ENCODE results near the gene P2RY12.

Gene P2RY12

DNA sequence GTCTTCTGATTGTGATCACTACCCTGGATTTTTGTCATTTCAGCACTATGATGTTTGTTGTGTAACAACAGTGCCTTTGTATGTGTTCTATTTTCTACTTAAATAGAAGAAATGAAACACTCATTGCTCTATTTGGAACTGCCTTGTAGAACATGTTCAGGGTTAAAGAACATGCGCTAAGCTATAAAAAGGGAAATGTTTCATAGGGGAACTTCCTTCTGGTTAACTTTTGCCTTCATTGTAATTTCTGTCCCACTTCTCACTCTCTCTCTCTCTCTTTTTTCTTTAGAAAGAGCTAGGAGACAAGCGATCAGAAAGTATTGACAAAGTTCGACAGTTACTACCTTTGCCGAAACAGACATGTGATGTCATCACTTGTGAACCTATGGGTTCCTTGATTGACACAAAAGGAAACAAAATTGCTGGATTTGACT, at the start of gene P2RY12:
TSS of gene P2RY12 (minus strand) at position 13 of the 434 bp plus-strand sequence. CDS start 45,908 bp downstream, outside the sequence.
- DNase-seq, result no peak

DNA sequence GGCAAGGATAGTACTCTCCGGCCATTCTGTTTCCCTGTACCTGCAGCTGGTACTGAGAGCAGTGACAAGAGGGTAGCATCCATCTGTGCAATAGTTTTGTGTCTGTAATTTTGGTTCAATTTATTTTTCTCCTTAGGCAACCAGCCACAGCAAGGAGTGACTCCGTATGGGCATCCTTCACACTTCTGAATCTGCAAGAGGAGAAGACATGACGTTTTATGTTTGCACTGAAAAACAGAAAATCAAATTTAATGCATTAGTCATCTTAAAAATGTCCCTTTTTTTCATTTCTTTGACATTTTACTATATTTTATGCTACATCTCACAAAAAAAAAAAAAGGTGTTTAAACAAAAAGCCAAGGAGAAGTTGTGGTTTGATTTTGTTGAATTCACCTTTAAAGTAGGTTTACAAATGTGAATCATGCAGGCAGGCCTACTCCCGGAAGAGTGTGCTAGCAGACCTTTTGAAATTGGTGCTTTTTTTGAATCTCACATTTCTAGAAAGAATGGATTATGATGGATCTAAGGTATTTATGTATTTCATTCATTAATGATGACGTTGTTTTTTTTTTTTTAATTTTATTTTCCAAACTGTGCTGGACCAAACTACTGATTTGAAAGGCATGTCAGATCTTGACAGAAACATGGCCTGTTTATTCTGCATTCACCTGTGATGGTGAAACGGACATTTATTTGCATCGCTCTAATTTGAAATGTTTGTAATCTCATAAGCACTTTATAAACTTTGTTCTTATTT, 48.2 kb upstream of the P2RY12 start:
- DNase-seq, result no peak

DNA sequence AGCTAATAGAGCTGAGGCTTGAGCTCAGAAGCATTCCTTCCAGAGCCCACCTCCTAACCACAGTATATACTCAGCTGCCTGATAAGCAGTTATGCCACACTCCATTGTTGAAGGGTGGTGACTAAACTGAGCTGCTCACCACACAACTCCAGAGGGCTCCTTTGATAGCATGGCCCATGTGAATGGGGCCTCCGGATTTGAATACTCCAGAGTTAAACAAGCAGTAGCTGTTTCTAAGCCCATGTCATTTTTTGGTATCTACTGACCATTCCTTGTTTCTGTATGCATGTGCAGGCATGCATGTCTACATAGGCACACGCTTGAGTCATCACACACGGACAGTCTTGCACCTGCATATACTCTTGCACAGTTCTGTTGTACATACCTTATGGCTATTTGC, 47.4 kb upstream of the P2RY12 start:
- DNase-seq, result peak; percentile 28

GRCh38 chr3:151430821-151431484, 46.4 kb upstream of the P2RY12 start:
- DNase-seq, result no peak

- DNase-seq, result no peak
Observed at GRCh38 chr3:151428386-151428785, 43.8 kb upstream of the P2RY12 start.

DNA sequence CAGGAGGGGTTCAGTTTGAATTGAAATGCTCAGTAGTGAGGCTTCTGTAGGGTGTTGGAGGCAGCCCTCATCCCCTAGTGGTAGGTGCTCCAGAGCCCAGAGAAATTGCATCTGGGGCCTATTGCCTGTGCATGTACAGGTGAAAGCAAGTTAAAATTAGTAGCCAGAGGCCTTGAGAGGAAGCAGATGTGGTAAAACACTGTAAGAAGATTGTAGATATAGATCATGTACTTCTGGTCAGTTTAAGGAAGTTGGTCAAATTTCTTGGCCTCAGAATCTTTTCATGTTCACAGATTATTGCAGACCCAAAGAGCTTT, 41.7 kb upstream of the P2RY12 start:
- no peak for DNase-seq

DNA sequence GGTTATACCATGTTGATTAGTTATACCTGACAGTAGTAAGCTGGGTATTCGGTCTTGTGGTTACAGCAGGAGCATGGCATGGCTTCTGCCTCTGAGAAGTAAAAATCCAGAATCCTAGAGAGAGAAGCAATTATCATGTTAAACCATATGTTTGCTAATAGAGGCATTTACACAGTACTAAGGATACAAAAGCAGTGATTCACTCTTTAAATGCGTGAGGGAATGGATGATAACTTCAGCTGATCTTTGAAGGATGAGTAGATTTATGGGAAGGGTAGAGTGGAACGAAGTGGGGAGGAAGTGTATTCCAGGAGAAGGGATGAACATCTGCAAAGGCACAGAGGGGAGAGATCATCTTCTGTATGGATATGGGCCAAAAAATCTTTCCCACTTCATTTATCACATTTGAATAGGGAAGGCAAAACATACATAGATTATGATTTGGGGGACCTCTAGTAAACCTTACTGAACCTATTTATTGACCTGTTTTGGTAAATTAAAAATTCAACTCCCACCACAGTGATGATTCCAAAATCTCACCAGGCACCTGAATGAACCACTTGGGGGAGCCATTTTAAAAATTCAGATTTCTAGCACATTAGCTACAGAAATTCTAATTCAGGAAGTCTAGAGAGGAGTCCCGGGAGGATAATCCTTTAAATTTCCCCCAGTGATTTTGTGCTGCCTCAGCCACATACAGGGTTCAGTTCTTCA, 41.2 kb upstream of the P2RY12 start:
- DNase-seq, result no peak

DNA sequence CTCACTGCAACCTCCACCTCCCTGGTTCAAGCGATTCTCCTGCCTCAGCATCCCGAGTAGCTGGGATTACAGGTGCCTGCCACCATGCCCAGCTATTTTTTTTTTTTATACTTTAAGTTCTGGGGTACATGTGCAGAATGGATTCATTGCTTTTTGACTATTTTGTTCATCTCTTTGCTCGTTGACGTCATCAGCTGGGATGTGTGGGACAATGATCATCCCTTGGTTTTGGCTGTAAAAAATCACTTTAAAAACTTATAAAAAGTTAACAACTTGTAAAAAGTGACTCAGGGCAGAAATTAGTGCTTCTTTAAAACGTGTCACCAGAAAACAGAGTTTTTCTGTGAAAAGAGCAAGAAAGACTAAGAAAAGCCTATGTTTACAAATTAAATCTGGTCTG, 38.5 kb upstream of the P2RY12 start:
- no peak for DNase-seq

DNA sequence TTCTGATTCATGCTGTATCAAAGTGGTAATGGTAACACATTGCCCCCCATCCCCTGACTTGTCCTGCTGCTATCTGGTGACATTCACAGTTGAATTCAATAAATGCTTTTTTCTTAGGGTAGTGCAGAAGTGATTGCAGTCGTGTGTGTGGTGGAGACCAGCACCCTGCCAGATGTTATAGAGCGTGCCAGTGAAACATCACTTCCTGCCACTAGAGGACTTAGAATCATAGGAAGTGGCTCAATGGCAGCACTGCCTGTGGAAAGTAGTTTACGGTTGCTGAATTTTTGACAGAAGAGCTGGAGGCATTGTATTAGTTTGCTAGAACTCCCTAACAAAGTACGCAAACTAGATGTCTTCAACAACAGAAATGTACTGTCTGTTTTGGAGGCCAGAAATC, 37.4 kb upstream of the P2RY12 start:
- DNase-seq, result no peak

GRCh38 chr3:151419806-151420205, 35.3 kb upstream of the P2RY12 start:
- no peak for DNase-seq

GRCh38 chr3:151415289-151415688, 30.7 kb upstream of the P2RY12 start:
- no peak for DNase-seq

GRCh38 chr3:151412989-151413388, 28.4 kb upstream of the P2RY12 start:
- no peak for DNase-seq

- DNase-seq, result no peak
Observed at GRCh38 chr3:151410891-151411559, 26.5 kb upstream of the P2RY12 start.

- no peak for DNase-seq
Observed at GRCh38 chr3:151407928-151408327, 23.4 kb upstream of the P2RY12 start.

DNA sequence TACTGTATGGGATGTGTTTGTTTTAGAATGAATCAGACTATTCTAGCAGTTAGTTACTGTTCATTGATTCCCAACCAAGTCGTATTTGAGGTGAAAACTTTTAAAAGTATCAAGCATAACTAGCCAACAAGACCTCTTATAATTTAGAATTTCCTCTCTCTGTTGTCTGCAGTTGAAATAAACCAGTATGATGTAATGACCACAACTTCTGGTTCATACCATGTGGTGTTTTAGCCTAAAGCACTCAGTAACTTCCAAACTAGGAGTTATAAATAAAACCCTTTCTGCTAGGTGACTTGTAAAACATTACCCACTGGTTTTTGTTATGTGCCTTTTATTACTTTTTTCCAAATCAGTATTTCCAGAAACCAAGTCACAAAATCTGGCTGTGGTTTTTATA, 19.8 kb upstream of the P2RY12 start:
- peak; percentile 35 for DNase-seq

GRCh38 chr3:151403246-151403645, 18.7 kb upstream of the P2RY12 start:
- peak; percentile 49 for DNase-seq

DNA sequence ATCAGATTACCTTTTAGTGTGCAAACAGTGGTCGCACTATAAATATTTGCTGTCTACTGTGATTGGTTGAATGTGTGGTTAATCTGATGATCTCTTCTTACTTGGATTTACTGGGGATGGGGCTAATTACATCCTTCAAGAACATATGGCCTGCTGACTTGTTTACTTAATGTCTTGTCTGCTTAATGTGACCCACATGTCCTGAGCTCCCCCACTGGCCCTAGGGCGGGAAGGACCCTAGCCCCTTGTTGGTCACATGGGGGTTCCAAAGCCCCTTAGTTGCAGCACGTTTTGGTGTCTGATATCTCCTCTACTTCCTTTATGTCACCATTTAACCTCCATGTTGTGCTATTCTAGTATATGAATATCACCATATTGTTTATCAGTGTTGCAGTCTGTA, 17.8 kb upstream of the P2RY12 start:
- no peak for DNase-seq

GRCh38 chr3:151400341-151400740, 15.8 kb upstream of the P2RY12 start:
- no peak for DNase-seq

GRCh38 chr3:151398895-151399294, 14.3 kb upstream of the P2RY12 start:
- DNase-seq, result no peak

DNA sequence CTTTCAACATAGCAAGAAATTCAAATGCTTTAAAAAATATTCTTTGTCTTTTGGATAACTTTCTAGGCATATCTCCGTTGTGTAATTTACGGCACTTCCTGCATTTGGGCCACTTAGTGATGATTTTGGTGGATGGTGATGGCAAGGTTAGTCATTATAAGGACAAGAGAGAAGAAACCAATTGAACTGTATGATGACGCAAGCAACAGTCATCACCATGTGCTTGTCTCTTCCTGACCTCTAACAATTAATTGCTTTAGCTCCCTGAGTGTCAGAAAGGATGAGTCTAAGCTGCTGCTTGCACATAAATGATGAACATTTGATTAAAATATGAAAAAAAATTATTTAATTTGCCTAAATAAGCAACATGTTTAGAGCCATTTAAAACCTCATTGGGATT, 11.3 kb upstream of the P2RY12 start:
- peak; percentile 33 for DNase-seq

DNA sequence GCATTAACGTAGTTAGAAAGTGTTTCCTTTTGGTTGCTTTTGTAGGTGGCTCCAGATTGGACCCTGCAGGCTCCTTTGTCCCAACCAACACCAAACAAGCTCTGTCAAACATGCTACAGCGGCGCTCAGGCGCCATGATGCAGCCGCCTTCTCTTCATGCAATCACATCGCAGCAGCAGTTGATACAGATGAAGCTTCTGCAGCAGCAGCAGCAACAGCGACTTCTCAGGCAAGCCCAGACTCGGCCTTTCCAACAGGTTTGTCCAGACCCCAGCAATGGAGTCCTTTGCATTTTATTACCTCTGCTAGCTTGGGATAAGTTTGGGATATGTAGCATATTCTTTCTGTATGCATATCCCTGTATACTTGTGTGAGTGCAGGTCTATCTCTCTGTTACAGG, 10.1 kb upstream of the P2RY12 start:
- DNase-seq, result no peak

- no peak for DNase-seq
Observed at GRCh38 chr3:151393941-151394340, 9.4 kb upstream of the P2RY12 start.

DNA sequence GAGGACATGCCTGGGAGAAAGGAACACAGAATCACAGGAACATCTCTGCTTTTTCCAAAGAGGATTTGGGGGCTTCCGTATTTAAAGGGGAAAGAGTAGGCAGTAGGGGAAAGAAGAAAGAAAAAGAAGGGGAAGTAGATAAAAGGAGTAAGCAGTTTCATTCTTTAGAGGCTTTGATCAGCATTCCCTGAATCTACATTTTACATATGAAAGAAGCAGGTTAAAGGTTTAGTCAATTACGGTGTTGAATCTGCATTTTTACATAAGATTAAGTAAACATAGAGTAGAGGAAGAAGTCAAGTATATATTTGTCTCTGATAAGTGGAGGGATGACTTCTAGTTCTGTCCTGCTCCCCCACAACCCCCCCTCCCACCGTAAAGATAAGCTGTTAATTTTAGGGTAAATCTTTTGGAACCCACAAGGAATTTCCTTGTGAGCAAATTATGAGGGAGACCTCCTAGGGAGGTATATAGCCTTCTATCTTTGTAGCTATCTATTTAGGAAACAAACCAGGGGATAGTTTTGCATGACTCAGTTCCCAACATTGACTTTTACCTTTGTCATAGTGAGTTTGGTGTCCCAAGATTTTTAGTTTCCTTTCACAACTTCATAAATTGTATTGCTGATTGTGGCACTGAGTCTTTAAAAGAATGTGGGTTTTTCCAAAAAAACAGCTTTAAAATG, 8.7 kb upstream of the P2RY12 start:
- no peak for DNase-seq

Measured in kidney glomerular epithelial cell (primary cell).